Urinary bladder (tissue), 4 donors: ENCODE results near the gene GNB1L. TPM values are rescaled to one million over a fixed set of nuclear protein-coding genes. Genes with fewer than 3 reads are reported as not detected.
A peak's percentile ranks its signal among the peaks of the same experiment; 100 is the strongest.
"Not testable (repeated sequence)": the region's sequence is repeated elsewhere in the genome, so short reads cannot be mapped to it uniquely, and the experiment has no call there.

Experiments used
- DNase-seq: peaks from one replicate; pipeline ENCODE4 v3.0.0-alpha.2; 2015; ENCODE audit errors: extremely low spot score
- H3K27ac ChIP-seq: one replicate; pipeline ENCODE4 v1.5.1; 2013; ENCODE audit warnings: low read depth, mild to moderate bottlenecking, moderate library complexity
- H3K36me3 ChIP-seq: one replicate; pipeline ENCODE4 v1.6.1; 2013; ENCODE audit warnings: mild to moderate bottlenecking, moderate library complexity; ENCODE audit not compliant: insufficient read depth
- H3K4me1 ChIP-seq: one replicate; pipeline ENCODE4 v1.6.1; 2013; ENCODE audit warnings: mild to moderate bottlenecking, moderate library complexity; ENCODE audit not compliant: insufficient read depth
- H3K4me3 ChIP-seq: one replicate; pipeline ENCODE4 v1.5.1; 2013; ENCODE audit warnings: low read depth, low read length
- WGBS: extraction: QIAGEN DNeasy Blood & Tissue Kit; methylation state at CpG from one replicate; pipeline ENCODE4 v1.1.7; 2013; 5-methylcytosine and 5-hydroxymethylcytosine counted together
- polyA plus RNA-seq: library from polyadenylated mRNA; stranded (reverse); fragments of 200-250 nt; gene quantifications from one replicate; pipeline ENCODE4 v1.2.3, GENCODE V29; 2013
- total RNA-seq: library from RNA; depleted of rRNA; stranded (reverse); fragments of >200 nt; gene quantifications from one replicate; pipeline ENCODE4 v1.2.3, GENCODE V29; 2014
- donor health status: healthy with polysubstance abuse.
- donor health status: healthy.

The GNB1L gene
- total and polyA plus RNA-seq, 2 donors, result 3.4 to 8.5 TPM

- WGBS, result 89% methylated on average over 26 of the region's 26 CpGs
- no peak for DNase-seq
Measured at GRCh38 chr22:19884954-19885751, 30.5 kb upstream of the GNB1L start.

GRCh38 chr22:19884161-19884953 lies 29.7 kb upstream of the GNB1L start:
- no peak for DNase-seq
- Histone ChIP-seq H3K4me3 (no peak overlapping the region), H3K36me3 (no peaks in the 10 kb centered on the region), H3K27ac (no peak overlapping the region), H3K4me1 (peaks cover 3% of the 10 kb centered on the region)
- WGBS, result 95% methylated on average over 15 of the region's 15 CpGs

More at GRCh38 chr22:19884954-19885751, 30.5 kb upstream of the GNB1L start:
- Histone ChIP-seq H3K4me3 (no peak overlapping the region), H3K27ac (no peak overlapping the region), H3K36me3 (no peaks in the 10 kb centered on the region), H3K4me1 (peaks cover 3% of the 10 kb centered on the region)

- 92% methylated on average over 8 of the region's 8 CpGs for WGBS
- DNase-seq, H3K4me1 ChIP-seq: not testable (repeated sequence)
Measured at GRCh38 chr22:19883446-19883845, 28.8 kb upstream of the GNB1L start.

GRCh38 chr22:19882446-19883381 lies 28.0 kb upstream of the GNB1L start:
- 88% methylated on average over 26 of the region's 26 CpGs for WGBS
- H3K36me3 ChIP-seq, result no peaks in the 10 kb centered on the region
- no peak for DNase-seq
- H3K4me3 ChIP-seq, result no peak overlapping the region
- peaks cover 3% of the 10 kb centered on the region for H3K4me1 ChIP-seq
- H3K27ac ChIP-seq, result no peak overlapping the region

More at GRCh38 chr22:19883446-19883845, 28.8 kb upstream of the GNB1L start:
- H3K4me3 ChIP-seq, H3K27ac ChIP-seq, H3K36me3 ChIP-seq: not testable (repeated sequence)

- WGBS, result 22% methylated on average over 27 of the region's 27 CpGs
- peak; percentile 33 for DNase-seq
- Histone ChIP-seq H3K27ac (no peak overlapping the region), H3K4me3 (no peak overlapping the region), H3K4me1 (peaks cover 3% of the 10 kb centered on the region), H3K36me3 (no peaks in the 10 kb centered on the region)
Measured at GRCh38 chr22:19880786-19881569, 26.3 kb upstream of the GNB1L start.

GRCh38 chr22:19879992-19880785 lies 25.5 kb upstream of the GNB1L start:
- no peak overlapping the region for H3K4me3 ChIP-seq
- WGBS, result 93% methylated on average over 34 of the region's 34 CpGs
- H3K27ac ChIP-seq, result no peak overlapping the region

GRCh38 chr22:19879643-19879991 lies 24.9 kb upstream of the GNB1L start:
- WGBS, result 88% methylated on average over 4 of the region's 4 CpGs
- no peaks in the 10 kb centered on the region for H3K36me3 ChIP-seq
- no peak for DNase-seq
- no peak overlapping the region for H3K27ac ChIP-seq
- H3K4me1 ChIP-seq, result peaks cover 3% of the 10 kb centered on the region
- H3K4me3 ChIP-seq, result no peak overlapping the region

More at GRCh38 chr22:19879992-19880785, 25.5 kb upstream of the GNB1L start:
- no peak for DNase-seq
- Histone ChIP-seq H3K4me1 (peaks cover 3% of the 10 kb centered on the region), H3K36me3 (no peaks in the 10 kb centered on the region)

- H3K4me1 ChIP-seq, result peaks cover 3% of the 10 kb centered on the region
- no peaks in the 10 kb centered on the region for H3K36me3 ChIP-seq
- no peak for DNase-seq
- H3K27ac ChIP-seq, result no peak overlapping the region
- WGBS, result 95% methylated on average over 13 of the region's 13 CpGs
- H3K4me3 ChIP-seq, result no peak overlapping the region
Measured at GRCh38 chr22:19879246-19879570, 24.5 kb upstream of the GNB1L start.

- no peak for DNase-seq
- Histone ChIP-seq H3K4me3 (no peak overlapping the region), H3K27ac (no peak overlapping the region), H3K36me3 (no peaks in the 10 kb centered on the region), H3K4me1 (peaks cover 3% of the 10 kb centered on the region)
- 88% methylated on average over 16 of the region's 16 CpGs for WGBS
Measured at GRCh38 chr22:19878461-19879245, 24.0 kb upstream of the GNB1L start.

- Histone ChIP-seq H3K36me3 (no peaks in the 10 kb centered on the region), H3K4me1 (peaks cover 3% of the 10 kb centered on the region), H3K27ac (no peak overlapping the region), H3K4me3 (no peak overlapping the region)
- WGBS, result 72% methylated on average over 20 of the region's 20 CpGs
- DNase-seq, result no peak
Measured at GRCh38 chr22:19877626-19878339, 23.1 kb upstream of the GNB1L start.

- peaks cover 3% of the 10 kb centered on the region for H3K4me1 ChIP-seq
- 93% methylated on average over 18 of the region's 18 CpGs for WGBS
- no peaks in the 10 kb centered on the region for H3K36me3 ChIP-seq
- H3K4me3 ChIP-seq, result no peak overlapping the region
- no peak for DNase-seq
- no peak overlapping the region for H3K27ac ChIP-seq
Measured at GRCh38 chr22:19876941-19877625, 22.4 kb upstream of the GNB1L start.
